Measurements from ENCODE around the gene CR1L. TPM values are rescaled to one million over a fixed set of nuclear protein-coding genes. Genes with fewer than 3 reads are reported as not detected.

CR1L gene
- total and polyA plus RNA-seq, 8 donors: 0.15 to 1.1 (median 0.73) TPM; not detected in 1

DNA sequence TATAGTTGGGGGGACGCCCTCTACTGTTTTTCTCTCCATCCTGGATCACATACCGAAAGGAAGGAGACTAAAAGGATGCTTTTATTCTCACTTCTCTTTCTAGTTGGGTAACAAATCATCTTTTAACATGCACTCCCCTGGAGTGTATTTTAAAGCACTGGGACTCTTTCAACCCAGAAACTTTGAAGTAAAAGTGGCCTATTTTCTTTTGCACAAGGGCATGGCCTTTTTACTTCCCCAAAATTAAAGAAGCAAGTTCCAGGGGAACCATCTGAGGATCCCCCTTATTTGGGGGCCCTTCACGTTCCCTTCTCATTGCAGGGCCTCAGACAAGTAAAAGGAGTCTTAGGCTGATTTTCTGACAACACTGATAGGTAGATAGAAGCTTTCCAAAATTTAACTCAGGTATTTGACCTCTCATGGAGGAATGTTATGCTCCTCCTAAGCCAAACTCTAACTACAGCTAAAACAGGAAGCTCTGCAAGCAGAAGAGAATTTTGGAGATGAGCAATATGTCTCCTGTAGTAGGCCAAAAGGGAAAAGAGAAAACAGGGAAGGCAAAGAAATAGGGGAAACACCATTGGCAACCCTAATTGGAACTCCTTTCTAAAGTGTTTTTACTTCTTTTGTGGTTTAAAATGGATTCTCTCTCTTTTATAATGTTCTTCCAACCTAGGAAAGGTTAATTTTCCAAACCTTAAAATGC, 98.1 kb downstream of the CR1L start:
- no peak for ATAC-seq
- no peak for DNase-seq
- Histone ChIP-seq H3K4me1 (peaks cover 5 to 17% of the 10 kb centered on the region in 2 donors), H3K27me3 (no peaks in the 10 kb centered on the region), H3K27ac (peak overlapping the region in 1 of 2 donors; percentile 43), H3K36me3 (no peaks in the 10 kb centered on the region), H3K9me3 (no peaks in the 10 kb centered on the region), H3K4me3 (no peak overlapping the region)
- TF ChIP-seq, protein P1, sequence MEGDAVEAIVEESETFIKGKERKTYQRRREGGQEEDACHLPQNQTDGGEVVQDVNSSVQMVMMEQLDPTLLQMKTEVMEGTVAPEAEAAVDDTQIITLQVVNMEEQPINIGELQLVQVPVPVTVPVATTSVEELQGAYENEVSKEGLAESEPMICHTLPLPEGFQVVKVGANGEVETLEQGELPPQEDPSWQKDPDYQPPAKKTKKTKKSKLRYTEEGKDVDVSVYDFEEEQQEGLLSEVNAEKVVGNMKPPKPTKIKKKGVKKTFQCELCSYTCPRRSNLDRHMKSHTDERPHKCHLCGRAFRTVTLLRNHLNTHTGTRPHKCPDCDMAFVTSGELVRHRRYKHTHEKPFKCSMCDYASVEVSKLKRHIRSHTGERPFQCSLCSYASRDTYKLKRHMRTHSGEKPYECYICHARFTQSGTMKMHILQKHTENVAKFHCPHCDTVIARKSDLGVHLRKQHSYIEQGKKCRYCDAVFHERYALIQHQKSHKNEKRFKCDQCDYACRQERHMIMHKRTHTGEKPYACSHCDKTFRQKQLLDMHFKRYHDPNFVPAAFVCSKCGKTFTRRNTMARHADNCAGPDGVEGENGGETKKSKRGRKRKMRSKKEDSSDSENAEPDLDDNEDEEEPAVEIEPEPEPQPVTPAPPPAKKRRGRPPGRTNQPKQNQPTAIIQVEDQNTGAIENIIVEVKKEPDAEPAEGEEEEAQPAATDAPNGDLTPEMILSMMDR (IDR thresholded peaks at IDR 0.05): no peak
- intact Hi-C loops (cut with DNase I): no loop called here

DNA sequence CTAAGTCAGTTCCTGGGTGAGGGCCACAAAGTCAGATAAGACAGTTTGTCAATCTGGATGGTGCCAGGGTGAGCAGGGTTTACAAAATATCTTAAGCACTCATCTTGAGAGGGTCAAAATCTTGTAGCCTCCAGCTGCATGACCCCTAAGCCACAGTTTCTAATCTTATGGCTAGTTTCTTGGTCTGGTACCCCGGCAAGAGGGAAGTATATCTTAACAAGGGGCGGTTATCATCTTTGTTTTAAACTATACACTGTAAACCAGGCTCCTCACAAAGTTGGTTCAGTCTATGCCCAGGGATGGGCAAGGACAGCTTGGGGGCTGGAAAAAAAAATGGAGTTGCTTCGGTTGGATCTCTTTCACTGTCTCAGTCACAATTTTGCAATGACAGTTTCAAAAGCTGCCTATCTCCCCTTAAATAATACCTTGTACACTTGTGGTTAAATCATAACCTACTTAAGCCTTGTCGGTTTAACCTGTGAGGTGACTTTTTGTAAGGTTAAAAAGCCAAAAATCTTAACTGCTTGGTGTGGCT, 99.1 kb downstream of the CR1L start:
- Histone ChIP-seq H3K4me1 (peaks cover 0 to 17% of the 10 kb centered on the region in 2 donors), H3K9me3 (no peaks in the 10 kb centered on the region), H3K27me3 (no peaks in the 10 kb centered on the region), H3K36me3 (no peaks in the 10 kb centered on the region), H3K4me3 (no peak overlapping the region), H3K27ac (no peak overlapping the region)
- TF ChIP-seq, protein P1 (IDR thresholded peaks at IDR 0.05): no peak
- no peak for DNase-seq
- ATAC-seq: no peak
- intact Hi-C loops (cut with DNase I): no loop called here

DNA sequence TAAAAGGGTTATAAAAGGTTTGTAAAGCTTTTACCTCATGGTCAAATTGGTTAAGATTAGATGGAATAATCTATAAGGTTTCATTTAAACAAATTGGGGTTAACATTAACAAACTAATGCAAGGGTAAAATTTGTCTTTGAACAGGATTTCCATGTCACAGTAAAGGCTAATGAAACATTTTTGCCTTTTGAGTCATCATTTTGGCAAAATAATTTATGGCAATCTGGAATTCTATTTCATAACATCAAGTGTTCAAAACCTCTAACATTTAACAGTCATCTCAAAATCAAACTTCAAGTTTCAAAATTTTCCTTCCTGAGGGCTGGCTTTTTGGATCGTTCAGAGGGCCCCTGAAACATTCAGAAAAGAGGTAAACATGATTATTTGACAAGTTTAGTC, 100.4 kb downstream of the CR1L start:
- Histone ChIP-seq H3K9me3 (no peaks in the 10 kb centered on the region), H3K27ac (peak overlapping the region in 1 of 2 donors; percentile 1), H3K4me3 (no peak overlapping the region), H3K4me1 (peaks cover 10 to 21% of the 10 kb centered on the region in 2 donors), H3K27me3 (no peaks in the 10 kb centered on the region), H3K36me3 (no peaks in the 10 kb centered on the region)
- TF ChIP-seq, protein P1 (IDR thresholded peaks at IDR 0.05): no peak
- DNase-seq (no peak), ATAC-seq (no peak)
- intact Hi-C loops (cut with DNase I): no loop called here

DNA sequence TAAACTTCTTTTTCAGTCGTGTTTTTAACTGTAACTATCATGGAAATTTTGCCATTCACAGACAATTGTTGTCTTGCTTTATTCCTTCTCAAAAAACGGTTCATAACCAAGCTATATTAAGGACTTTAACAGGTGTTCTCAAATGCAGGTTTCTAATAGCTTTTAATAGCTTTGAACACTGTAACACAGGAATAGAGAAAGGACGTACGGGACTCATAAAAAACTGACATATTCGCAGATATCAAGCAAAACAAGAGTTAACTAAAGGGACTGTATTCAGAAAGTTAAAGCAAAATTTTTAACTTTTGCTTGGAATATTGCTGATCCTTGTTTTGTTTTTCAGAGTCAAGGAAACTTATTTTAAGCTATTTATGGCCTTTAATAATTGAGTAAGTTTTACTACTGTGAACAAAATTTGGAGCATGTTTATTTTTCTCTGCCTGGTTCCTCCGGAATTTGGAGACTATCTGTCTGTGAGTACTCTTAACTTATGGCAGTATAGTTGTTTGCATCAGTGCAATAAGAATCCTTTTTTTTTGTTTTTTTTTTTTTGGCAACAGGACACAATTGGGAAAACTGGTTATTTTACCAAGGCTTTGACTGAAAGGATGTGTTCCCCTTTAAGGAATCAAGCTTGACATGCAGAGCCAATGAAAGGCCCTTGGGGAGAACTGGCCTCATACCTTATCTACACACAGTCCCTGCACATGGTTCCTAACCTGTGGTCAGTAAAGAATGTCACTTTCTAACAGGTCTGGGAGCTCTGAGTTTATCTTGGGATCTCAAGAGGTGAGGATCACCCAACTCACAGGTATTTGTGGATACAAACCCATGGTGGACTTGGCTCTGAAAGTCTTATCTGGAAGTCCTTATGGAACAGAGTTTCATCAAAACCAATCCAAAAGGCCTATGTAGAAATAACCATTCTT, 101.2 kb downstream of the CR1L start:
- no peak overlapping the region for H3K4me3 ChIP-seq
- H3K4me1 ChIP-seq: peaks cover 19 to 29% of the 10 kb centered on the region in 2 donors
- no peaks in the 10 kb centered on the region for H3K27me3 ChIP-seq
- no peak overlapping the region for H3K27ac ChIP-seq
- H3K9me3 ChIP-seq: no peaks in the 10 kb centered on the region
- DNase-seq (no peak), ATAC-seq (no peak)
- H3K36me3 ChIP-seq: no peaks in the 10 kb centered on the region
- TF ChIP-seq, protein P1 (IDR thresholded peaks at IDR 0.05): no peak
- intact Hi-C loops (cut with DNase I): no loop called here

All from left lung (tissue), 10 donors.